ENCODE data around the gene FCHO1. TPM values are rescaled to one million over a fixed set of nuclear protein-coding genes. Genes with fewer than 3 reads are reported as not detected.

Gene FCHO1
- total RNA-seq, 4 donors from 2014 or later: 32.6 to 48.2 (median 35.7) TPM

GRCh38 chr19:17811103-17811502, 59.8 kb downstream of the FCHO1 start:
- no peaks in the 10 kb centered on the region for H3K9me3 ChIP-seq
- no peak for DNase-seq (ENCODE audit: low spot score in 2 of 2)
- H3K4me3 ChIP-seq: no peak overlapping the region
- H3K36me3 ChIP-seq: no peaks in the 10 kb centered on the region
- WGBS: 95% methylated on average over 2 of the region's 2 CpGs
- TF ChIP-seq EP300 (IDR thresholded peaks at IDR 0.05) (no peak), POLR2AphosphoS5 (IDR thresholded peaks at IDR 0.05) (no peak), CTCF (IDR thresholded peaks at IDR 0.05) (no peak), POLR2A (IDR thresholded peaks at IDR 0.05) (no peak)
- peaks cover 26% of the 10 kb centered on the region for H3K27me3 ChIP-seq
- no peak overlapping the region for H3K27ac ChIP-seq
- H3K4me1 ChIP-seq: no peaks in the 10 kb centered on the region

GRCh38 chr19:17811681-17812080, 60.4 kb downstream of the FCHO1 start:
- H3K4me1 ChIP-seq: no peaks in the 10 kb centered on the region
- WGBS: 88% methylated on average over 20 of the region's 20 CpGs
- no peak for DNase-seq (ENCODE audit: low spot score in 2 of 2)
- H3K27me3 ChIP-seq: peaks cover 31% of the 10 kb centered on the region
- H3K27ac ChIP-seq: no peak overlapping the region
- TF ChIP-seq CTCF (IDR thresholded peaks at IDR 0.05): no peak
- H3K9me3 ChIP-seq: no peaks in the 10 kb centered on the region
- H3K36me3 ChIP-seq: no peaks in the 10 kb centered on the region
- no peak overlapping the region for H3K4me3 ChIP-seq

GRCh38 chr19:17812099-17812498, 60.8 kb downstream of the FCHO1 start:
- WGBS: 69% methylated on average over 5 of the region's 5 CpGs
- no peak overlapping the region for H3K4me3 ChIP-seq
- no peak for TF ChIP-seq CTCF (IDR thresholded peaks at IDR 0.05)
- no peak for TF ChIP-seq POLR2AphosphoS5 (IDR thresholded peaks at IDR 0.05)
- TF ChIP-seq EP300 (IDR thresholded peaks at IDR 0.05): no peak
- no peak for TF ChIP-seq POLR2A (IDR thresholded peaks at IDR 0.05)
- DNase-seq (ENCODE audit: low spot score in 2 of 2): no peak
- no peak overlapping the region for H3K27ac ChIP-seq
- H3K9me3 ChIP-seq: no peaks in the 10 kb centered on the region
- H3K4me1 ChIP-seq: no peaks in the 10 kb centered on the region
- H3K36me3 ChIP-seq: no peaks in the 10 kb centered on the region
- H3K27me3 ChIP-seq: peaks cover 31% of the 10 kb centered on the region

- TF ChIP-seq CTCF (IDR thresholded peaks at IDR 0.05) (no peak), POLR2AphosphoS5 (IDR thresholded peaks at IDR 0.05) (no peak), POLR2A (IDR thresholded peaks at IDR 0.05) (no peak), EP300 (IDR thresholded peaks at IDR 0.05) (no peak)
- WGBS: 79% methylated on average over 7 of the region's 13 CpGs
- Histone ChIP-seq H3K4me1 (no peaks in the 10 kb centered on the region), H3K27ac (no peak overlapping the region), H3K4me3 (no peak overlapping the region), H3K27me3 (peaks cover 16% of the 10 kb centered on the region), H3K36me3 (no peaks in the 10 kb centered on the region), H3K9me3 (no peaks in the 10 kb centered on the region)
- DNase-seq (ENCODE audit: low spot score in 2 of 2): no peak
Observed at GRCh38 chr19:17817668-17818363, 66.5 kb downstream of the FCHO1 start.

GRCh38 chr19:17821190-17821589, 69.9 kb downstream of the FCHO1 start, which contains the start of gene INSL3:
Gene INSL3, minus strand, starts transcription at chr19:17821519. Its CDS starts 13 bp downstream, at chr19:17821506.
- WGBS: 79% methylated on average over 7 of the region's 34 CpGs
- TF ChIP-seq EP300 (IDR thresholded peaks at IDR 0.05): no peak
- no peak for TF ChIP-seq CTCF (IDR thresholded peaks at IDR 0.05)
- TF ChIP-seq POLR2A (IDR thresholded peaks at IDR 0.05): no peak
- no peak for TF ChIP-seq POLR2AphosphoS5 (IDR thresholded peaks at IDR 0.05)
- H3K4me1 ChIP-seq: no peaks in the 10 kb centered on the region
- no peak within 1 kb of the TSS for H3K27ac ChIP-seq
- DNase-seq (ENCODE audit: low spot score in 2 of 2): no peak
- H3K27me3 ChIP-seq: peaks cover 19% of the 10 kb centered on the region
- no peak within 1 kb of the TSS for H3K4me3 ChIP-seq
- H3K36me3 ChIP-seq: no peaks in the 10 kb centered on the region
- H3K9me3 ChIP-seq: no peaks in the 10 kb centered on the region

Measured in suprapubic skin (tissue), 4 donors.